Measurements from ENCODE around the gene SSR3.

- TF ChIP-seq BACH2 (CRISPR knock-in tag; IDR thresholded peaks at IDR 0.05; ENCODE audit: borderline replicate concordance) (no peak), TCF4 (CRISPR knock-in tag; IDR thresholded peaks at IDR 0.05; ENCODE audit: borderline replicate concordance) (no peak), SNAI2 (CRISPR knock-in tag; IDR thresholded peaks at IDR 0.05) (no peak), ESRRG (CRISPR knock-in tag; IDR thresholded peaks at IDR 0.05) (no peak), ZNF8 (CRISPR knock-in tag; IDR thresholded peaks at IDR 0.05) (no peak), CREB5 (CRISPR knock-in tag; IDR thresholded peaks at IDR 0.05; ENCODE audit: low read depth) (no peak), ZNF70 (CRISPR knock-in tag; IDR thresholded peaks at IDR 0.05) (no peak), POU6F1 (CRISPR knock-in tag; IDR thresholded peaks at IDR 0.05; ENCODE audit: borderline replicate concordance, low read depth) (no peak), PATZ1 (CRISPR knock-in tag; IDR thresholded peaks at IDR 0.05; ENCODE audit: borderline replicate concordance) (no peak), OSR1 (CRISPR knock-in tag; IDR thresholded peaks at IDR 0.05) (no peak), PPARA (CRISPR knock-in tag; IDR thresholded peaks at IDR 0.05; ENCODE audit: borderline replicate concordance) (no peak), TSHZ2 (CRISPR knock-in tag; IDR thresholded peaks at IDR 0.05) (no peak), RARB (CRISPR knock-in tag; IDR thresholded peaks at IDR 0.05) (no peak)
Observed at GRCh38 chr3:156497326-156497725, 57.6 kb downstream of the SSR3 start.

Data from SK-N-SH treated with all-trans-retinoic acid at 6 μM for 48 hours (cell line).